GM18511 (cell line): ENCODE data around the gene TRAF1.

ENCODE experiments used
- ATAC-seq: cut with Tn5 transposase; IDR thresholded peaks from one replicate; pipeline ENCODE4 v1.9.1; 2021; ENCODE audit warnings: mild to moderate bottlenecking, moderate library complexity; ENCODE audit not compliant: unreplicated experiment

The TRAF1 gene

GRCh38 chr9:120853198-120853597, 73.4 kb downstream of the TRAF1 start:
- ATAC-seq: no peak
